Activated effector memory CD4-positive, alpha-beta T cell treated with anti-CD3 and anti-CD28 coated beads, Interleukin-2, amount 50 U/mL, for 16 hours (primary cell): Measurements from ENCODE around the gene PLPPR1.

ENCODE experiments used
- DNase-seq: peaks from one replicate; pipeline ENCODE4 v3.0.0-alpha.2; 2020

PLPPR1 gene

GRCh38 chr9:101050650-101051049 is 22.1 kb downstream of the PLPPR1 start:
- no peak for DNase-seq

GRCh38 chr9:101054657-101055056 is 26.1 kb downstream of the PLPPR1 start:
- DNase-seq: no peak

- no peak for DNase-seq
Measured at GRCh38 chr9:101055516-101055915, 27.0 kb downstream of the PLPPR1 start.

GRCh38 chr9:101062686-101063085 is 34.2 kb downstream of the PLPPR1 start:
- DNase-seq: no peak

- no peak for DNase-seq
Measured at GRCh38 chr9:101063192-101063591, 34.7 kb downstream of the PLPPR1 start.

GRCh38 chr9:101064206-101064605 is 35.7 kb downstream of the PLPPR1 start:
- no peak for DNase-seq

- DNase-seq: no peak
Measured at GRCh38 chr9:101065930-101066329, 37.4 kb downstream of the PLPPR1 start.

GRCh38 chr9:101068696-101069095 is 40.2 kb downstream of the PLPPR1 start:
- no peak for DNase-seq

GRCh38 chr9:101072259-101072658 is 43.7 kb downstream of the PLPPR1 start:
- no peak for DNase-seq

GRCh38 chr9:101073122-101073521 is 44.6 kb downstream of the PLPPR1 start:
- no peak for DNase-seq

GRCh38 chr9:101081641-101082040 is 53.1 kb downstream of the PLPPR1 start:
- DNase-seq: no peak

- no peak for DNase-seq
Measured at GRCh38 chr9:101083448-101084202, 55.1 kb downstream of the PLPPR1 start.

GRCh38 chr9:101087426-101087825 is 58.9 kb downstream of the PLPPR1 start:
- no peak for DNase-seq

- DNase-seq: no peak
Measured at GRCh38 chr9:101092922-101093321, 64.4 kb downstream of the PLPPR1 start.

- no peak for DNase-seq
Measured at GRCh38 chr9:101093620-101094019, 65.1 kb downstream of the PLPPR1 start.

GRCh38 chr9:101094686-101095085 is 66.2 kb downstream of the PLPPR1 start:
- DNase-seq: no peak

- DNase-seq: no peak
Measured at GRCh38 chr9:101097210-101097609, 68.7 kb downstream of the PLPPR1 start.

- no peak for DNase-seq
Measured at GRCh38 chr9:101098392-101098791, 69.9 kb downstream of the PLPPR1 start.

GRCh38 chr9:101114317-101114716 is 85.8 kb downstream of the PLPPR1 start:
- DNase-seq: no peak

GRCh38 chr9:101115102-101115501 is 86.6 kb downstream of the PLPPR1 start:
- no peak for DNase-seq

- DNase-seq: no peak
Measured at GRCh38 chr9:101117161-101117560, 88.6 kb downstream of the PLPPR1 start.

GRCh38 chr9:101119206-101119819 is 90.8 kb downstream of the PLPPR1 start:
- DNase-seq: no peak

- DNase-seq: no peak
Measured at GRCh38 chr9:101121836-101122399, 93.4 kb downstream of the PLPPR1 start.

- DNase-seq: no peak
Measured at GRCh38 chr9:101126556-101126955, 98.0 kb downstream of the PLPPR1 start.
